OCI-LY1 (cell line): ENCODE measurements around the gene USP36.

ENCODE experiments used
- EZH2 ChIP-seq: fragments of 200-600 bp; sonication (generic), shearing (Covaris generic); IDR thresholded peaks from 2 replicates; pipeline ENCODE4 v1.8.0; 2017; ENCODE audit warnings: borderline replicate concordance, mixed run types, mild to moderate bottlenecking, antibody characterized with exemption, low read length, moderate library complexity, mixed read lengths
- TF ChIP-seq, protein P1 (sequence below): fragments of 200-600 bp; sonication (generic), shearing (Covaris generic); IDR thresholded peaks from 2 replicates; pipeline ENCODE4 v1.5.1; 2017; ENCODE audit warnings: mild to moderate bottlenecking, antibody characterized with exemption, low read length, moderate library complexity, mixed read lengths

DNA sequence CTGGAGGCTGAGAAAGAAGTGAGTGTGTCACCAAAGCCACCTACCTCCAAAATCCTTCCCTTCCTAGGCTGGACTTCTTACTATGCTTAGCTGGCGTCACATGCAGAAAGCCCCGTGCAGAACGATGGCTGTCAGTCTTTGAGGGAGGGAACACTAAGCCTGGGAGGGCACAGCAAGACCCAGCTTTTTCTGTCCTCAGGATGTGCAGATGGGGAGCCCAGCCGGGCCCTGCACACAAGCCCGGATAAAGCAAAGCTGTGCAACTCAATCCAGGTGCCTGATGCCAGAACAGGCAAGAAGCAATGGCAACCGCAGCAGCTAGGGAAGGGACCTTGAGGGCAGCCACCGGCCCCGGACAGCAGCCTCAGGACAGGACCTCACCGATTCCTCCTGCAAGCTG is 13.9 kb upstream of the USP36 start:
- no peak for TF ChIP-seq EZH2
- TF ChIP-seq, protein P1, sequence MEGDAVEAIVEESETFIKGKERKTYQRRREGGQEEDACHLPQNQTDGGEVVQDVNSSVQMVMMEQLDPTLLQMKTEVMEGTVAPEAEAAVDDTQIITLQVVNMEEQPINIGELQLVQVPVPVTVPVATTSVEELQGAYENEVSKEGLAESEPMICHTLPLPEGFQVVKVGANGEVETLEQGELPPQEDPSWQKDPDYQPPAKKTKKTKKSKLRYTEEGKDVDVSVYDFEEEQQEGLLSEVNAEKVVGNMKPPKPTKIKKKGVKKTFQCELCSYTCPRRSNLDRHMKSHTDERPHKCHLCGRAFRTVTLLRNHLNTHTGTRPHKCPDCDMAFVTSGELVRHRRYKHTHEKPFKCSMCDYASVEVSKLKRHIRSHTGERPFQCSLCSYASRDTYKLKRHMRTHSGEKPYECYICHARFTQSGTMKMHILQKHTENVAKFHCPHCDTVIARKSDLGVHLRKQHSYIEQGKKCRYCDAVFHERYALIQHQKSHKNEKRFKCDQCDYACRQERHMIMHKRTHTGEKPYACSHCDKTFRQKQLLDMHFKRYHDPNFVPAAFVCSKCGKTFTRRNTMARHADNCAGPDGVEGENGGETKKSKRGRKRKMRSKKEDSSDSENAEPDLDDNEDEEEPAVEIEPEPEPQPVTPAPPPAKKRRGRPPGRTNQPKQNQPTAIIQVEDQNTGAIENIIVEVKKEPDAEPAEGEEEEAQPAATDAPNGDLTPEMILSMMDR: no peak
